ENCODE data around the gene GGACT. TPM values are rescaled to one million over a fixed set of nuclear protein-coding genes. Genes with fewer than 3 reads are reported as not detected.

Gene GGACT
- total RNA-seq, 1 donor from 2014 or later: 3.7 TPM

DNA sequence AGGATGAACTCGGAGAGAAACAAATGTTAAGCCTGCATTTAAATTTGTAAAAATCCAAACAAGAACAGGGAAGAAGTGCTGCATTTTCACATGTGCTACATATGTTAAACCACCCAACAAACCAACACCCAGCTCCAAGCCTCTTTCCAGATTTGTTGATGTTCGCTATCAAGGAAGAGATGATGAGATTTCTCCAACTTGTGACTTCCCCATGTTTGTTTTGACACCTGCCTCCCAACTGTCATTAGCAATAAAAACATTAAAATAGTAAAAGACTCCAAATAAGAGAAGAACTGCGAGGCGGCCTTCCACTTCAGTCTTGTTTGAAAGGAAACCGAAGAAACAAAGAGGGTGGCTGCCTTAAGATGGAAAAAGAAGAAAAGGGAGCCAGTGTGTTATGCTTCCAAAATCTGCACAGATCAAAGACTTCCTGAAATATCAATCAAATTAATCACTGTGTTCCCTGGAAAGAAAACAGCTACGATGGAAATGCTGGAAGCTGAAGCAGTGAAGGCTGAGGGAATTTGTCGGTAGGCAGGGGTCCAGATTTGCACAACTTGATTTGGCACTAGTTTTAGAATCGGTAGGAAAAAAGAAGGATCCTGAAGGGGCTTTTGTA lies 14.0 kb upstream of the GGACT start:
- H3K9me3 ChIP-seq (ENCODE audit: control insufficient read depth in 3 of 3, low read length in 3 of 3): no peaks in the 10 kb centered on the region
- H3K36me3 ChIP-seq (ENCODE audit: control insufficient read depth in 3 of 3, insufficient read depth in 3 of 3, low read length in 3 of 3): peaks cover 0 to 1% (median 0%) of the 10 kb centered on the region in 3 donors
- no peak overlapping the region for H3K27ac ChIP-seq (ENCODE audit: low read depth, low read length)
- H3K4me3 ChIP-seq (ENCODE audit: low read length in 3 of 3): no peak overlapping the region
- no peaks in the 10 kb centered on the region for H3K4me1 ChIP-seq (ENCODE audit: control insufficient read depth in 3 of 3, insufficient read depth in 3 of 3, low read length in 3 of 3)
- no peaks in the 10 kb centered on the region for H3K27me3 ChIP-seq (ENCODE audit: control insufficient read depth in 3 of 3, insufficient read depth in 3 of 3, low read length in 3 of 3)
- H3K9ac ChIP-seq (ENCODE audit: low read depth in 1 of 3, low read length in 3 of 3): no peak overlapping the region

DNA sequence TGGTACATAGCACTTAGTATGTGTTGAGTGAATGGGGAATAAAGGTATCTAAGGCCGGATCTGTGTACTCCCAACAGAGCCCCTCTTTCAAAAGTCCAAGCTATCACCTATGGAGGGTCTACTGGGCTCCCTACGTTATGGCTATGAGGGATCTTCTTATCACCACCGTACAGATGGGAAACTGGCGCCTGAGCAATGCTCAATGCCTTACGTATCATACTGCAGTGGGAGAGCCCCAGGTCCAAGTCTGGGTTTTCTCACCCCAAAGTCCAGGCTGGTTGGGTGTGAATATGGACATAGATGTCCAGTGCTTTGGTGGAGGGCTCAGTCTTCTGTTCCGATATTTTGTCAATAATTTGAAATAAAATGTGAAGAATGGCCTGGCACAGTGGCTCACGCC lies 13.1 kb upstream of the GGACT start:
- Histone ChIP-seq H3K9me3 (ENCODE audit: control insufficient read depth in 3 of 3, low read length in 3 of 3) (no peaks in the 10 kb centered on the region), H3K36me3 (ENCODE audit: control insufficient read depth in 3 of 3, insufficient read depth in 3 of 3, low read length in 3 of 3) (no peaks in the 10 kb centered on the region), H3K4me3 (ENCODE audit: low read length in 3 of 3) (no peak overlapping the region), H3K27ac (ENCODE audit: low read depth, low read length) (no peak overlapping the region), H3K27me3 (ENCODE audit: control insufficient read depth in 3 of 3, insufficient read depth in 3 of 3, low read length in 3 of 3) (no peaks in the 10 kb centered on the region), H3K4me1 (ENCODE audit: control insufficient read depth in 3 of 3, insufficient read depth in 3 of 3, low read length in 3 of 3) (no peaks in the 10 kb centered on the region), H3K9ac (ENCODE audit: low read depth in 1 of 3, low read length in 3 of 3) (no peak overlapping the region)

DNA sequence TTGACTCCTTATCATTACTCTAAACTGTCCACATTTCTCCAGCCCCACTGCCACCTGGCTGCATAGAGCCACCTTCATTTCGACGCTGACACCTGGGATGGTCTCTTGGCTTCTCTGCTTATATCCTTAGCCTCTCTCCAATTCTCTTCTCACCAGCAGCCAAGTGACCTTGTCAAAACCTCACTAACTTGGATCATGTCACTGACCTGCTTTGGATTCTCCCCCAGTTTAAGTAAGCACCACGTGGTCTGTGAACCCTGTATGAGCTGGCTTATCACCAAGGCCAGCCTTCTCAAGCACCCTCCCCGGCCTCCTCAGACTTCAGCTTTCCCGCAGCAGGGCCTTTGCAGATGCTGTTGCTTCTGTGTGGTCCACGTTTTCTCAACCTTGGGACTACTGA lies 12.3 kb upstream of the GGACT start:
- no peaks in the 10 kb centered on the region for H3K4me1 ChIP-seq (ENCODE audit: control insufficient read depth in 3 of 3, insufficient read depth in 3 of 3, low read length in 3 of 3)
- H3K9ac ChIP-seq (ENCODE audit: low read depth in 1 of 3, low read length in 3 of 3): no peak overlapping the region
- no peaks in the 10 kb centered on the region for H3K9me3 ChIP-seq (ENCODE audit: control insufficient read depth in 3 of 3, low read length in 3 of 3)
- H3K27me3 ChIP-seq (ENCODE audit: control insufficient read depth in 3 of 3, insufficient read depth in 3 of 3, low read length in 3 of 3): no peaks in the 10 kb centered on the region
- no peak overlapping the region for H3K4me3 ChIP-seq (ENCODE audit: low read length in 3 of 3)
- H3K36me3 ChIP-seq (ENCODE audit: control insufficient read depth in 3 of 3, insufficient read depth in 3 of 3, low read length in 3 of 3): no peaks in the 10 kb centered on the region
- no peak overlapping the region for H3K27ac ChIP-seq (ENCODE audit: low read depth, low read length)

DNA sequence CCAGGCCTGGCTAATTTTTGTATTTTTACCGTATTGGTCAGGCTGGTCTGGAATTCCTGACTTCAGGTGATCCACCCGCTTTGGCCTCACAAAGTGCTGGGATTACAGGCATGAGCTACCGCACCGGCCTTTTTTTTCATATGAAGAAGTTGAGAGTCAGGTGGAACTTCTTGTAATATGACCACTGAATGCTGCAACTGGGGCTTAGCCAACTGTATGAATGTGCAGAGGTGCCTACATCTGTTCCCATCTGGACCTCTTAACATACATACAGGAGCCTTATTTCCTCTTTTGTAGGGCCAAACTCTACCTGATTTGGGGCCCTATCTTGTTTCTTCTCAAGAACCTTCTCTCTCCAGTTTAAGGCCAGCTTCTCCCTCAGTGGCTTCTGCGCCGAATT lies 11.9 kb upstream of the GGACT start:
- Histone ChIP-seq H3K4me3 (ENCODE audit: low read length in 3 of 3) (no peak overlapping the region), H3K27me3 (ENCODE audit: control insufficient read depth in 3 of 3, insufficient read depth in 3 of 3, low read length in 3 of 3) (no peaks in the 10 kb centered on the region), H3K9me3 (ENCODE audit: control insufficient read depth in 3 of 3, low read length in 3 of 3) (no peaks in the 10 kb centered on the region), H3K9ac (ENCODE audit: low read depth in 1 of 3, low read length in 3 of 3) (no peak overlapping the region), H3K36me3 (ENCODE audit: control insufficient read depth in 3 of 3, insufficient read depth in 3 of 3, low read length in 3 of 3) (no peaks in the 10 kb centered on the region), H3K27ac (ENCODE audit: low read depth, low read length) (no peak overlapping the region), H3K4me1 (ENCODE audit: control insufficient read depth in 3 of 3, insufficient read depth in 3 of 3, low read length in 3 of 3) (no peaks in the 10 kb centered on the region)

DNA sequence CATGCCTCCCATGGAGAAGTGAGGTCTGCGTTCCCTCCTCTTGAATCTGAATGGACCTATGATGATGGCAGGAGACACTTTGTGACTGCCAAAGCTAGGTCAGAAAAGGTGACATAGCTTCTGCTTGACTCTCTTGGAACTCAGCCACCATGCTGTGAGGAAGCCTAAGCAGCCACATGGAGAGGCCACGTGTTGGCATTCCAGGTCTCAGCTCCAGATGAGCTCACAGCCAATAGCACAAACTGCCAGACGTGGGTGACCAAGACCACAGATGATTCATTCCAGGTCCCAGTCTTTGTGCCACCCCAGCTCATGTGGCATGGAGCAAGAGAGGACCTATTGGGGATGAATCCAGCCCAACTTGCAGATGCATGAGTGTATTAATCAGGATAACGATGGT lies 8.7 kb upstream of the GGACT start:
- Histone ChIP-seq H3K4me3 (ENCODE audit: low read length in 3 of 3) (no peak overlapping the region), H3K36me3 (ENCODE audit: control insufficient read depth in 3 of 3, insufficient read depth in 3 of 3, low read length in 3 of 3) (no peaks in the 10 kb centered on the region), H3K27me3 (ENCODE audit: control insufficient read depth in 3 of 3, insufficient read depth in 3 of 3, low read length in 3 of 3) (no peaks in the 10 kb centered on the region), H3K9ac (ENCODE audit: low read depth in 1 of 3, low read length in 3 of 3) (no peak overlapping the region), H3K9me3 (ENCODE audit: control insufficient read depth in 3 of 3, low read length in 3 of 3) (no peaks in the 10 kb centered on the region), H3K4me1 (ENCODE audit: control insufficient read depth in 3 of 3, insufficient read depth in 3 of 3, low read length in 3 of 3) (no peaks in the 10 kb centered on the region), H3K27ac (ENCODE audit: low read depth, low read length) (no peak overlapping the region)

DNA sequence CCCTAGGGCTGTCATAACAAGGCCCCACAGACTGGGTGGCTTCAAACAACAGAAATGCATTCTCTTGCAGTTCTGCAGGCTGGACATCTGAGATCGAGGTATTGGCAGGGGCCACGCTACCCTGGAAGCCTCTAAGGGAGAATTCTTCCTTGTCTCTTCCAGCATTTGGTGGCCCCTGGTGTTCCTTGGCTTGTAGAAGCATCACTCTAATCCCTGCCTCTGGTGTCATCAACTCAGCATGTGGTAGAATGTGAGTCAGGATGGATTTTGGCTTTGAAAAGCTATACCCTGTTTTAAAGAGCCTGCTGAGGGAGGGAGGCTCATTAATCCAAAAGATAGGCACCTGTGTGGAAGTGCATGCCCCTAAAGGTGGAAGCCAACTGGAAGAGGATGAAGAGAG lies 7.9 kb upstream of the GGACT start:
- H3K27ac ChIP-seq (ENCODE audit: low read depth, low read length): no peak overlapping the region
- H3K4me3 ChIP-seq (ENCODE audit: low read length in 3 of 3): no peak overlapping the region
- H3K4me1 ChIP-seq (ENCODE audit: control insufficient read depth in 3 of 3, insufficient read depth in 3 of 3, low read length in 3 of 3): no peaks in the 10 kb centered on the region
- H3K9me3 ChIP-seq (ENCODE audit: control insufficient read depth in 3 of 3, low read length in 3 of 3): no peaks in the 10 kb centered on the region
- H3K9ac ChIP-seq (ENCODE audit: low read depth in 1 of 3, low read length in 3 of 3): no peak overlapping the region
- H3K27me3 ChIP-seq (ENCODE audit: control insufficient read depth in 3 of 3, insufficient read depth in 3 of 3, low read length in 3 of 3): no peaks in the 10 kb centered on the region
- H3K36me3 ChIP-seq (ENCODE audit: control insufficient read depth in 3 of 3, insufficient read depth in 3 of 3, low read length in 3 of 3): no peaks in the 10 kb centered on the region

DNA sequence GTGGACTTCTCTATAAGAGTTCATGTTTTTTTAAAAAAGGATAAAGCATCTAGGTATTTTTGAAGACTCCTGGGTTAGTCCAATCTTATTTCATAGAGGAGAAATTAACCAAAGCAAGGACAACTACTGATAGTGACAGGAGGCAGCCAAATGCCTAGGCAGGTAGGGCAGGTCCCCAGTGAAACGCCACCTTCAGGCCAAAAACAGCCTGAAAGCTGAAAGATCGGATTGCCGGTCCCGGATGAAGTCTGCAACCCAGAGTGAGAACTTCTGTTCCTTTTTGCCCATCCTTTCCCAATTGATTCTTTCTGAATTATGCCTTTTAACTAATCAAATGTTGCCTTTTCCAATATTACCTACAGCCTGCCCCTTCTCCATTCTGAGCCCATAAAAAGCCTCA lies 6.1 kb upstream of the GGACT start:
- Histone ChIP-seq H3K4me1 (ENCODE audit: control insufficient read depth in 3 of 3, insufficient read depth in 3 of 3, low read length in 3 of 3) (no peaks in the 10 kb centered on the region), H3K27me3 (ENCODE audit: control insufficient read depth in 3 of 3, insufficient read depth in 3 of 3, low read length in 3 of 3) (no peaks in the 10 kb centered on the region), H3K9ac (ENCODE audit: low read depth in 1 of 3, low read length in 3 of 3) (no peak overlapping the region), H3K4me3 (ENCODE audit: low read length in 3 of 3) (no peak overlapping the region), H3K27ac (ENCODE audit: low read depth, low read length) (no peak overlapping the region), H3K9me3 (ENCODE audit: control insufficient read depth in 3 of 3, low read length in 3 of 3) (no peaks in the 10 kb centered on the region), H3K36me3 (ENCODE audit: control insufficient read depth in 3 of 3, insufficient read depth in 3 of 3, low read length in 3 of 3) (no peaks in the 10 kb centered on the region)

DNA sequence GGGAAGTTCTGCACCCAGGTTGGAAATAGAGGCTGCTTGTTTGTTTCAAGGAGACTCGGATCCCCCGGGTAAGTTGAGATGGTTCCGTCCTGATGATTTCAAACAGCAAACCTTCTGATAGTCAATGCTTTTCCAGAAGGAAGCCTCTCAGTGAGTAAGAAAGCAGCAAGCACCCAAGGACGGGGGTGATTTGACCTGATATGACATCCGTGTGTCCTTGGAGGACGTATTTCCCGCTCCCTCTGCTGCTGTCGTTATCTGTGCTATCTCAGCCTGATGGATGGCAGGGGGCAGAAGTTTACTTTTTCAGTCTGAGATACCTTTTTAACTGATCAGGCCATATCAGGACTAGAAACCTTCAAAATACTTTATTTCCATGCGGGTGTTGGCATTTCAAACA lies 5.7 kb upstream of the GGACT start:
- Histone ChIP-seq H3K4me1 (ENCODE audit: control insufficient read depth in 3 of 3, insufficient read depth in 3 of 3, low read length in 3 of 3) (peaks cover 0 to under 1% (median 0%) of the 10 kb centered on the region in 3 donors), H3K9ac (ENCODE audit: low read depth in 1 of 3, low read length in 3 of 3) (no peak overlapping the region), H3K36me3 (ENCODE audit: control insufficient read depth in 3 of 3, insufficient read depth in 3 of 3, low read length in 3 of 3) (no peaks in the 10 kb centered on the region), H3K9me3 (ENCODE audit: control insufficient read depth in 3 of 3, low read length in 3 of 3) (no peaks in the 10 kb centered on the region), H3K4me3 (ENCODE audit: low read length in 3 of 3) (no peak overlapping the region), H3K27me3 (ENCODE audit: control insufficient read depth in 3 of 3, insufficient read depth in 3 of 3, low read length in 3 of 3) (no peaks in the 10 kb centered on the region), H3K27ac (ENCODE audit: low read depth, low read length) (no peak overlapping the region)

GRCh38 chr13:100589178-100589725 lies 663 bp upstream of the GGACT start:
- no peaks in the 10 kb centered on the region for H3K27me3 ChIP-seq (ENCODE audit: control insufficient read depth in 3 of 3, insufficient read depth in 3 of 3, low read length in 3 of 3)
- H3K4me1 ChIP-seq (ENCODE audit: control insufficient read depth in 3 of 3, insufficient read depth in 3 of 3, low read length in 3 of 3): peaks cover 4 to 7% (median 5%) of the 10 kb centered on the region in 3 donors
- H3K36me3 ChIP-seq (ENCODE audit: control insufficient read depth in 3 of 3, insufficient read depth in 3 of 3, low read length in 3 of 3): no peaks in the 10 kb centered on the region
- H3K9me3 ChIP-seq (ENCODE audit: control insufficient read depth in 3 of 3, low read length in 3 of 3): no peaks in the 10 kb centered on the region
- H3K9ac ChIP-seq (ENCODE audit: low read depth in 1 of 3, low read length in 3 of 3): peak overlapping the region in 1 of 3 donors; percentile 63
- peak overlapping the region; percentile 23 to 71 (median 70) for H3K4me3 ChIP-seq (ENCODE audit: low read length in 3 of 3)
- H3K27ac ChIP-seq (ENCODE audit: low read depth, low read length): no peak overlapping the region

GRCh38 chr13:100584896-100585295 lies 3.7 kb downstream of the GGACT start:
- Histone ChIP-seq H3K4me3 (ENCODE audit: low read length in 3 of 3) (no peak overlapping the region), H3K36me3 (ENCODE audit: control insufficient read depth in 3 of 3, insufficient read depth in 3 of 3, low read length in 3 of 3) (peaks cover 0 to 6% (median 0%) of the 10 kb centered on the region in 3 donors)

More at GRCh38 chr13:100584896-100585295, 3.7 kb downstream of the GGACT start:
- no peak overlapping the region for H3K27ac ChIP-seq (ENCODE audit: low read depth, low read length)
- no peaks in the 10 kb centered on the region for H3K27me3 ChIP-seq (ENCODE audit: control insufficient read depth in 3 of 3, insufficient read depth in 3 of 3, low read length in 3 of 3)
- H3K4me1 ChIP-seq (ENCODE audit: control insufficient read depth in 3 of 3, insufficient read depth in 3 of 3, low read length in 3 of 3): peaks cover 4 to 7% (median 5%) of the 10 kb centered on the region in 3 donors
- H3K9me3 ChIP-seq (ENCODE audit: control insufficient read depth in 3 of 3, low read length in 3 of 3): no peaks in the 10 kb centered on the region
- no peak overlapping the region for H3K9ac ChIP-seq (ENCODE audit: low read depth in 1 of 3, low read length in 3 of 3)
